HCT116 (cell line): ENCODE data around the gene TOP1. TPM values are rescaled to one million over a fixed set of nuclear protein-coding genes. Genes with fewer than 3 reads are reported as not detected.

ENCODE experiments used
- ATAC-seq: fragments of 200-7000 bp; cut with Tn5 transposase; 2 replicates; pipeline ENCODE4 v1.9.1; 2020; ENCODE audit warnings: mild to moderate bottlenecking, moderate library complexity
- BruUV-seq: library from RNA; stranded (reverse); fragments of 400-500 nt; replicated peaks from 2 replicates; lab custom pipeline; 2021; lab: Mats Ljungman, UMichigan
- CTCF ChIA-PET: fragments of 300-600 bp; sonication (Branson Sonifier 250); formaldehyde crosslinking; loops from one replicate; lab custom pipeline; 2021; ENCODE audit warnings: antibody characterized with exemption; lab: Charles Lee
- POLR2A ChIA-PET: fragments of 300-600, 350-600 bp; sonication (Branson Sonifier 250); formaldehyde crosslinking; loops from one replicate; lab custom pipeline; 2021; ENCODE audit warnings: antibody characterized with exemption; lab: Charles Lee
- RAD21 ChIA-PET, 2 experiments: fragments of 300-600 bp; sonication (Branson Sonifier 250); formaldehyde crosslinking; loops; one replicate each; lab custom pipeline; 2023; ENCODE audit warnings: low total read pairs in 2 of 2; ENCODE audit not compliant: uncharacterized antibody in 2 of 2, unreplicated experiment in 2 of 2, low non-redundant PET in 1 of 2; lab: Charles Lee
- DNase-seq: peaks from one replicate; pipeline ENCODE4 v3.0.0-alpha.2; 2010; ENCODE audit warnings: low read depth, low spot score
- H2AFZ ChIP-seq: fragments of 200-600 bp; shearing (Covaris generic), sonication (generic); 2 replicates; pipeline ENCODE4 v1.6.1; 2017; ENCODE audit warnings: low read depth, mixed run types, mixed read lengths, antibody characterized with exemption, low read length; ENCODE audit not compliant: poor library complexity, severe bottlenecking
- H3K27ac ChIP-seq: 2 replicates; pipeline ENCODE4 v1.5.1; 2012; ENCODE audit warnings: low read depth, low read length
- H3K27me3 ChIP-seq: fragments of 200-600 bp; sonication (generic); 2 replicates; pipeline ENCODE4 v1.6.1; 2016; ENCODE audit warnings: mixed run types, low read length, mixed read lengths; ENCODE audit not compliant: insufficient read depth
- H3K36me3 ChIP-seq, 2 experiments: fragments of 200-500 bp in 1 of 2; fragments of 200-600 bp in 1 of 2; sonication (Bioruptor generic) in 1 of 2; sonication (generic) in 1 of 2; 2 replicates each; pipeline versions ENCODE4 v1.5.1 to v1.6.1; 2014 to 2016; ENCODE audit warnings: low read length in 2 of 2, inconsistent platforms in 1 of 2, mixed read lengths in 1 of 2, mixed run types in 1 of 2; ENCODE audit not compliant: insufficient read depth in 2 of 2, control insufficient read depth in 1 of 2
- H3K4me1 ChIP-seq, 2 experiments: fragments of 200-600 bp in 1 of 2; sonication (generic) in 1 of 2; 2 replicates each; pipeline versions ENCODE4 v1.5.1 to v1.6.1; 2012 to 2017; ENCODE audit warnings: low read length in 2 of 2, inconsistent platforms in 1 of 2, mild to moderate bottlenecking in 1 of 2, mixed read lengths in 1 of 2, mixed run types in 1 of 2, moderate library complexity in 1 of 2; ENCODE audit not compliant: insufficient read depth in 2 of 2, control insufficient read depth in 1 of 2
- H3K4me2 ChIP-seq: fragments of 200-600 bp; sonication (generic); 2 replicates; pipeline ENCODE4 v1.6.1; 2017; ENCODE audit warnings: mixed run types, low read length, mixed read lengths
- H3K4me3 ChIP-seq, 2 experiments: fragments of 200-600 bp in 1 of 2; sonication (generic) in 1 of 2; replicated peaks in 1 of 2; 2 replicates each; pipeline ENCODE4 v1.5.1; 2011 to 2016; ENCODE audit warnings: low read length in 2 of 2, control low read depth in 1 of 2, low read depth in 1 of 2, mild to moderate bottlenecking in 1 of 2, mixed read lengths in 1 of 2, mixed run types in 1 of 2
- H3K79me2 ChIP-seq: fragments of 200-600 bp; sonication (generic); 2 replicates; pipeline ENCODE4 v1.6.1; 2017; ENCODE audit warnings: mild to moderate bottlenecking, mixed run types, low read length, moderate library complexity, mixed read lengths; ENCODE audit not compliant: insufficient read depth
- H3K9ac ChIP-seq: fragments of 200-600 bp; sonication (generic); 2 replicates; pipeline ENCODE4 v1.6.1; 2016; ENCODE audit warnings: low read length, mixed read lengths
- H3K9me2 ChIP-seq: fragments of 200-600 bp; sonication (generic), shearing (Covaris generic); 2 replicates; pipeline ENCODE4 v1.6.1; 2017; ENCODE audit warnings: mixed run types, mild to moderate bottlenecking, moderate library complexity; ENCODE audit not compliant: insufficient read depth
- H3K9me3 ChIP-seq, 2 experiments: fragments of 200-500 bp in 1 of 2; fragments of 200-600 bp in 1 of 2; sonication (Bioruptor generic) in 1 of 2; sonication (generic) in 1 of 2; 2 replicates each; pipeline ENCODE4 v1.6.1; 2014 to 2017; ENCODE audit warnings: low read length in 2 of 2, mixed read lengths in 2 of 2, inconsistent platforms in 1 of 2, low read depth in 1 of 2, mild to moderate bottlenecking in 1 of 2, mixed run types in 1 of 2, moderate library complexity in 1 of 2; ENCODE audit not compliant: control insufficient read depth in 1 of 2, insufficient read depth in 1 of 2
- H4K20me1 ChIP-seq: fragments of 200-600 bp; sonication (generic), shearing (Covaris generic); 2 replicates; pipeline ENCODE4 v1.6.1; 2017; ENCODE audit warnings: mixed run types, mild to moderate bottlenecking, moderate library complexity; ENCODE audit not compliant: insufficient read depth
- ATF3 ChIP-seq: IDR thresholded peaks from 2 replicates; pipeline ENCODE4 v1.6.1; 2012
- EGR1 ChIP-seq: IDR thresholded peaks from 2 replicates; pipeline ENCODE4 v1.6.1; 2012; ENCODE audit warnings: low read depth
- EZH2phosphoT487 ChIP-seq: fragments of 200-600 bp; IDR thresholded peaks from 2 replicates; pipeline ENCODE4 v1.6.1; 2018; ENCODE audit warnings: antibody characterized with exemption, borderline replicate concordance
- JUND ChIP-seq: IDR thresholded peaks from 2 replicates; pipeline ENCODE4 v1.6.1; 2012
- MAX ChIP-seq: IDR thresholded peaks from 2 replicates; pipeline ENCODE4 v1.6.1; 2012
- POLR2A ChIP-seq: IDR thresholded peaks from 2 replicates; pipeline ENCODE4 v1.7.0; 2011; ENCODE audit warnings: borderline replicate concordance; ENCODE audit not compliant: insufficient read depth, insufficient read length; ENCODE audit errors: extremely low read depth
- POLR2AphosphoS5 ChIP-seq: IDR thresholded peaks from 2 replicates; pipeline ENCODE4 v1.6.1; 2011; ENCODE audit warnings: mild to moderate bottlenecking, low read depth, low read length, moderate library complexity
- RAD21 ChIP-seq: IDR thresholded peaks from 2 replicates; pipeline ENCODE4 v1.6.1; 2012; ENCODE audit warnings: low read depth, mild to moderate bottlenecking
- SP1 ChIP-seq: IDR thresholded peaks from 2 replicates; pipeline ENCODE4 v1.6.1; 2012; ENCODE audit warnings: low read depth
- SRF ChIP-seq: IDR thresholded peaks from 2 replicates; pipeline ENCODE4 v1.6.1; 2012; ENCODE audit warnings: low read depth
- YY1 ChIP-seq: IDR thresholded peaks from 2 replicates; pipeline ENCODE4 v1.6.1; 2011; ENCODE audit warnings: low read length, low read depth, moderate library complexity, mild to moderate bottlenecking; ENCODE audit not compliant: insufficient replicate concordance; ENCODE audit errors: extremely low read depth
- ZBTB33 ChIP-seq: IDR thresholded peaks from 2 replicates; pipeline ENCODE4 v1.6.1; 2011; ENCODE audit warnings: mild to moderate bottlenecking, low read length, moderate library complexity; ENCODE audit not compliant: insufficient replicate concordance; ENCODE audit errors: extremely low read depth
- ZFX ChIP-seq: fragments of 450-650 bp; IDR thresholded peaks from 2 replicates; pipeline ENCODE4 v1.6.1; 2017
- ZNF274 ChIP-seq: fragments of 200-500 bp; sonication (Bioruptor generic); IDR thresholded peaks from 2 replicates; pipeline ENCODE4 v1.6.1; 2014; ENCODE audit warnings: mild to moderate bottlenecking, low read depth, low read length, inconsistent platforms
- intact Hi-C: fragments of 100-400 bp; cut with micrococcal nuclease; formaldehyde crosslinking; loops from 2 replicates; pipeline ENCODE4 v1.10.0; 2022
- total RNA-seq: library from RNA; stranded (reverse); gene quantifications from one replicate; pipeline ENCODE4 v1.2.1, GENCODE V29; 2021; ENCODE audit not compliant: unreplicated experiment

TOP1 gene
- total RNA-seq, 1 experiment from 2014 or later: 190 TPM

DNA sequence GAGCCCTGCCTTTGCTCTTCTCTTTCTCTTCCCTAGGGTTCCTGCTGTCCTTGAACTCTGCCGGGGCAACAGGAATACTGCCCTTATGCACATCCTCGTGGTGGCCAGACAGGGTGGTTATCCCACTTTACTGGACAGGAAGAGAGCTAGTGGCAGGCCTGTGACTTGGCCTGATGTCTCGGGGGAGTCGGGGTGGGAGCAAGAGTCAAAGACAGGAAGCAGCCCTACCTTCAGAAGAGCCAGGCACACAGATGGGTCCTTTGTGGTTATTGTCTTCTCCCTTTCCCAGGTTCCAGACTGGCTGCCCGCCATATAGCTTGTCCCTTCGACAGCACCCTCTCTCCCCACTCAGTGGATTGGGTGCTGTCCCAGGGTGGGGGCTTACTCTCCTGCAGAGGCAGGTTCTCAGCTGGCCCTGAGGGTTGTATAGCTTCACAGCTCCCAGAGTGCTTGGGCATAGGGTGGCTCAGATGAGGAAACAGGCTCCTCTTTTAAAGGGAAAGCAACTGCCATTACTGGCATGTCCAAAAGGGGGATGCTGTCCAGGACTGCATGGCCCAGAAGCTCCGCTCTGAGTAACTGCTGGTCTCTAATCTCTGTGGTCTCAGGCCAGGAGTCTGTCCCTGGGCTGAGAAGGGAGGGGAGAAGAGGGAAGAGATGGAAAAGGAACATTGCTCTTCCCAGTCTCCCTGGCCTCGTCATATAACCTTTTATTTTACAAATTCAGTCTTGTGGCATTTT lies 126.0 kb downstream of the TOP1 start:
- no peak overlapping the region for H3K9ac ChIP-seq
- H3K79me2 ChIP-seq: peaks cover 36% of the 10 kb centered on the region
- no peaks in the 10 kb centered on the region for H3K36me3 ChIP-seq
- H3K9me2 ChIP-seq: no peaks in the 10 kb centered on the region
- no peaks in the 10 kb centered on the region for H3K9me3 ChIP-seq
- ChIA-PET POLR2A (no interaction called here), CTCF (no interaction called here), RAD21 (no interaction called here)
- intact Hi-C loops: no loop called here
- no TSS peak for BruUV-seq
- no peak overlapping the region for H2AFZ ChIP-seq
- TF ChIP-seq ZFX (no peak), POLR2AphosphoS5 (no peak), RAD21 (no peak), POLR2A (no peak), SP1 (no peak), MAX (no peak), ZNF274 (no peak), YY1 (no peak)
- no peaks in the 10 kb centered on the region for H3K27me3 ChIP-seq
- H4K20me1 ChIP-seq: no peaks in the 10 kb centered on the region
- H3K27ac ChIP-seq: no peak overlapping the region
- H3K4me2 ChIP-seq: no peak overlapping the region
- H3K4me1 ChIP-seq: peaks cover under 1 to 5% of the 10 kb centered on the region in 2 experiments; a peak in 2 of 4 replicates
- DNase-seq (no peak), ATAC-seq (no peak; the same call in 1 of the 2 replicates)
- no peak overlapping the region for H3K4me3 ChIP-seq

- CTCF ChIA-PET: no interaction called here
- H3K36me3 ChIP-seq: no peaks in the 10 kb centered on the region
- H4K20me1 ChIP-seq: no peaks in the 10 kb centered on the region
- no peak overlapping the region for H2AFZ ChIP-seq
- no peaks in the 10 kb centered on the region for H3K9me2 ChIP-seq
- H3K27ac ChIP-seq: no peak overlapping the region
- no peaks in the 10 kb centered on the region for H3K9me3 ChIP-seq
- no peak overlapping the region for H3K4me2 ChIP-seq
- peaks cover 36% of the 10 kb centered on the region for H3K79me2 ChIP-seq
- H3K27me3 ChIP-seq: no peaks in the 10 kb centered on the region
- no peak for ATAC-seq
- POLR2A ChIA-PET: no interaction called here
- H3K4me3 ChIP-seq: no peak overlapping the region
- H3K9ac ChIP-seq: no peak overlapping the region
- no peaks in the 10 kb centered on the region; a peak in 1 of 4 replicates for H3K4me1 ChIP-seq
- RAD21 ChIA-PET: no interaction called here
- intact Hi-C loops: no loop called here
- BruUV-seq: no TSS peak
- no peak for DNase-seq
- TF ChIP-seq ATF3 (no peak), SRF (no peak), POLR2A (no peak), EZH2phosphoT487 (no peak), JUND (no peak), EGR1 (no peak), SP1 (no peak), MAX (no peak), ZBTB33 (no peak)
These were observed 126.6 kb downstream of the TOP1 start for GRCh38 chr20:41155261-41155660.
